HepG2 (cell line): ENCODE measurements around the gene RAB3GAP1. TPM values are rescaled to one million over a fixed set of nuclear protein-coding genes. Genes with fewer than 3 reads are reported as not detected.

Experiments
- ETS1 ChIP-seq: sonication (generic); formaldehyde crosslinking; IDR thresholded peaks from 2 replicates; pipeline ENCODE4 v1.4.0; 2020; ENCODE audit warnings: missing genetic modification reagents
- GATAD2A ChIP-seq: IDR thresholded peaks from 2 replicates; pipeline ENCODE4 v1.6.1; 2016
- HDAC1 ChIP-seq: sonication (generic); formaldehyde crosslinking; IDR thresholded peaks from 2 replicates; pipeline ENCODE4 v1.5.1; 2020; ENCODE audit warnings: mild to moderate bottlenecking, missing genetic modification reagents
- IKZF1 ChIP-seq: fragments of 450-650 bp; IDR thresholded peaks from 2 replicates; pipeline ENCODE4 v1.7.1; 2016
- LBX2 ChIP-seq: sonication (generic); formaldehyde crosslinking; IDR thresholded peaks from 2 replicates; pipeline ENCODE4 v1.5.0; 2020; ENCODE audit warnings: missing genetic modification reagents, mild to moderate bottlenecking, borderline replicate concordance
- NFIC ChIP-seq: IDR thresholded peaks from 2 replicates; pipeline ENCODE4 v1.6.1; 2012; ENCODE audit warnings: mild to moderate bottlenecking, low read length, inconsistent platforms
- NFRKB ChIP-seq: fragments of 450-650 bp; IDR thresholded peaks from 2 replicates; pipeline ENCODE4 v1.6.1; 2017
- NR2F2 ChIP-seq: IDR thresholded peaks from 2 replicates; pipeline ENCODE4 v1.6.1; 2012; ENCODE audit warnings: low read depth, inconsistent platforms, borderline replicate concordance
- SATB2 ChIP-seq: sonication (generic); formaldehyde crosslinking; IDR thresholded peaks from 2 replicates; pipeline ENCODE4 v1.5.0; 2020; ENCODE audit warnings: missing genetic modification reagents
- STAT5B ChIP-seq: sonication (generic); formaldehyde crosslinking; IDR thresholded peaks from 2 replicates; pipeline ENCODE4 v1.4.0; 2020; ENCODE audit warnings: missing genetic modification reagents
- THAP8 ChIP-seq: sonication (generic); formaldehyde crosslinking; IDR thresholded peaks from 2 replicates; pipeline ENCODE4 v1.5.1; 2020; ENCODE audit warnings: missing genetic modification reagents, mild to moderate bottlenecking, borderline replicate concordance
- TP53 ChIP-seq: sonication (generic); formaldehyde crosslinking; conservative IDR thresholded peaks from 2 replicates; pipeline ENCODE4 v1.4.0; 2020; ENCODE audit warnings: missing genetic modification reagents
- TSC22D2 ChIP-seq: sonication (generic); formaldehyde crosslinking; IDR thresholded peaks from 2 replicates; pipeline ENCODE4 v1.5.1; 2020; ENCODE audit warnings: missing genetic modification reagents, mild to moderate bottlenecking, borderline replicate concordance
- ZBTB7A ChIP-seq: sonication (generic); formaldehyde crosslinking; IDR thresholded peaks from 2 replicates; pipeline ENCODE4 v1.8.0; 2022; ENCODE audit warnings: mild to moderate bottlenecking, missing genetic modification reagents
- ZBTB7B ChIP-seq: sonication (generic); formaldehyde crosslinking; IDR thresholded peaks from 2 replicates; pipeline ENCODE4 v1.4.0; 2020; ENCODE audit warnings: missing genetic modification reagents
- ZFX ChIP-seq: sonication (generic); formaldehyde crosslinking; IDR thresholded peaks from 2 replicates; pipeline ENCODE4 v1.4.0; 2020; ENCODE audit warnings: mild to moderate bottlenecking, low read depth, missing genetic modification reagents, moderate library complexity
- ZFY ChIP-seq: sonication (generic); formaldehyde crosslinking; IDR thresholded peaks from 2 replicates; pipeline ENCODE4 v1.4.0; 2020; ENCODE audit warnings: missing genetic modification reagents
- ZFYVE20 ChIP-seq: sonication (generic); formaldehyde crosslinking; IDR thresholded peaks from 2 replicates; pipeline ENCODE4 v1.8.0; 2023; ENCODE audit warnings: low read depth, mild to moderate bottlenecking, moderate library complexity, missing genetic modification reagents, borderline replicate concordance
- ZMAT3 ChIP-seq: sonication (generic); formaldehyde crosslinking; conservative IDR thresholded peaks from 2 replicates; pipeline ENCODE4 v1.7.0; 2021; ENCODE audit warnings: missing genetic modification reagents
- ZNF20 ChIP-seq: sonication (generic); formaldehyde crosslinking; IDR thresholded peaks from 2 replicates; pipeline ENCODE4 v1.4.0; 2020; ENCODE audit warnings: mild to moderate bottlenecking, moderate library complexity, missing genetic modification reagents
- ZNF263 ChIP-seq: sonication (generic); formaldehyde crosslinking; IDR thresholded peaks from 2 replicates; pipeline ENCODE4 v1.4.0; 2020; ENCODE audit warnings: missing genetic modification reagents
- ZNF33B ChIP-seq: sonication (generic); formaldehyde crosslinking; IDR thresholded peaks from 2 replicates; pipeline ENCODE4 v1.5.1; 2020; ENCODE audit warnings: mild to moderate bottlenecking, missing genetic modification reagents
- ZNF510 ChIP-seq: sonication (generic); formaldehyde crosslinking; IDR thresholded peaks from 2 replicates; pipeline ENCODE4 v1.4.0; 2020; ENCODE audit warnings: low read depth, mild to moderate bottlenecking, missing genetic modification reagents
- ZNF615 ChIP-seq: sonication (generic); formaldehyde crosslinking; IDR thresholded peaks from 2 replicates; pipeline ENCODE4 v1.5.0; 2020; ENCODE audit warnings: mild to moderate bottlenecking, missing genetic modification reagents, borderline replicate concordance
- polyA plus RNA-seq, 8 experiments: library from polyadenylated mRNA; depleted of rRNA in 3 of 8; stranded (reverse) in 7 of 8; unstranded in 1 of 8; fragments of >200 nt; fragmentation: Illumina TruSeq in 4 of 8; extraction: Trizol in 4 of 8; gene quantifications; 2 replicates each; pipeline versions ENCODE4 v1.2.1 to v1.2.3, GENCODE V29; 2011 to 2016; ENCODE audit warnings: low read depth in 4 of 8, missing spikeins in 1 of 8, mixed read lengths in 1 of 8; ENCODE audit not compliant: insufficient read depth in 1 of 8
- total RNA-seq, 5 experiments: library from RNA; depleted of rRNA; stranded (reverse); fragments of >200 nt; fragmentation: Illumina TruSeq; extraction: Trizol; gene quantifications; 2 replicates each; pipeline ENCODE4 v1.2.3, GENCODE V29; 2016; ENCODE audit warnings: low read depth in 1 of 5
- TF ChIP-seq, protein P1 (sequence below): sonication (generic); formaldehyde crosslinking; conservative IDR thresholded peaks from 2 replicates; pipeline ENCODE4 v1.5.0; 2020; ENCODE audit warnings: missing genetic modification reagents
- TF ChIP-seq, protein P2 (sequence below): sonication (generic); formaldehyde crosslinking; IDR thresholded peaks from 2 replicates; pipeline ENCODE4 v1.4.0; 2020; ENCODE audit warnings: missing genetic modification reagents
- TF ChIP-seq, protein P3 (sequence below): sonication (generic); formaldehyde crosslinking; IDR thresholded peaks from 2 replicates; pipeline ENCODE4 v1.4.0; 2020; ENCODE audit warnings: missing genetic modification reagents

RAB3GAP1 gene
- total and polyA plus RNA-seq, 2 of the 13 experiments (the other 11 are each of a cell fraction or from before 2014, with no cell fraction given), result 15.2 to 48.8 TPM

- TF ChIP-seq ZNF263, result no peak
- no peak for TF ChIP-seq SATB2
- TF ChIP-seq GATAD2A, result 0 out of 2 replicates have a peak, but pooled peaks have one; percentile 37
- TF ChIP-seq HDAC1 (CRISPR knock-in tag), result no peak
- no peak for TF ChIP-seq NFIC
- no peak for TF ChIP-seq ZNF615 (CRISPR knock-in tag)
- TF ChIP-seq THAP8 (CRISPR knock-in tag), result no peak
- TF ChIP-seq IKZF1, result no peak
- no peak for TF ChIP-seq TP53
- peak; percentile 61; the same call in 1 of the 2 replicates for TF ChIP-seq TSC22D2
- no peak for TF ChIP-seq ZNF510 (CRISPR knock-in tag)
- no peak for TF ChIP-seq ZBTB7A
- TF ChIP-seq, protein P1, sequence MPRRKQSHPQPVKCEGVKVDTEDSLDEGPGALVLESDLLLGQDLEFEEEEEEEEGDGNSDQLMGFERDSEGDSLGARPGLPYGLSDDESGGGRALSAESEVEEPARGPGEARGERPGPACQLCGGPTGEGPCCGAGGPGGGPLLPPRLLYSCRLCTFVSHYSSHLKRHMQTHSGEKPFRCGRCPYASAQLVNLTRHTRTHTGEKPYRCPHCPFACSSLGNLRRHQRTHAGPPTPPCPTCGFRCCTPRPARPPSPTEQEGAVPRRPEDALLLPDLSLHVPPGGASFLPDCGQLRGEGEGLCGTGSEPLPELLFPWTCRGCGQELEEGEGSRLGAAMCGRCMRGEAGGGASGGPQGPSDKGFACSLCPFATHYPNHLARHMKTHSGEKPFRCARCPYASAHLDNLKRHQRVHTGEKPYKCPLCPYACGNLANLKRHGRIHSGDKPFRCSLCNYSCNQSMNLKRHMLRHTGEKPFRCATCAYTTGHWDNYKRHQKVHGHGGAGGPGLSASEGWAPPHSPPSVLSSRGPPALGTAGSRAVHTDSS (CRISPR knock-in tag), result no peak
- TF ChIP-seq NR2F2, result no peak
- no peak for TF ChIP-seq ZFYVE20 (CRISPR knock-in tag)
- no peak for TF ChIP-seq ZNF20 (CRISPR knock-in tag)
- TF ChIP-seq LBX2 (CRISPR knock-in tag), result no peak
- TF ChIP-seq, protein P2, sequence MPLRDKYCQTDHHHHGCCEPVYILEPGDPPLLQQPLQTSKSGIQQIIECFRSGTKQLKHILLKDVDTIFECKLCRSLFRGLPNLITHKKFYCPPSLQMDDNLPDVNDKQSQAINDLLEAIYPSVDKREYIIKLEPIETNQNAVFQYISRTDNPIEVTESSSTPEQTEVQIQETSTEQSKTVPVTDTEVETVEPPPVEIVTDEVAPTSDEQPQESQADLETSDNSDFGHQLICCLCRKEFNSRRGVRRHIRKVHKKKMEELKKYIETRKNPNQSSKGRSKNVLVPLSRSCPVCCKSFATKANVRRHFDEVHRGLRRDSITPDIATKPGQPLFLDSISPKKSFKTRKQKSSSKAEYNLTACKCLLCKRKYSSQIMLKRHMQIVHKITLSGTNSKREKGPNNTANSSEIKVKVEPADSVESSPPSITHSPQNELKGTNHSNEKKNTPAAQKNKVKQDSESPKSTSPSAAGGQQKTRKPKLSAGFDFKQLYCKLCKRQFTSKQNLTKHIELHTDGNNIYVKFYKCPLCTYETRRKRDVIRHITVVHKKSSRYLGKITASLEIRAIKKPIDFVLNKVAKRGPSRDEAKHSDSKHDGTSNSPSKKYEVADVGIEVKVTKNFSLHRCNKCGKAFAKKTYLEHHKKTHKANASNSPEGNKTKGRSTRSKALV (CRISPR knock-in tag), result no peak
- no peak for TF ChIP-seq ZFY (CRISPR knock-in tag)
- no peak for TF ChIP-seq NFRKB
- no peak for TF ChIP-seq STAT5B (CRISPR knock-in tag)
- no peak for TF ChIP-seq ZBTB7B (CRISPR knock-in tag)
- TF ChIP-seq ETS1 (CRISPR knock-in tag), result no peak
- TF ChIP-seq ZMAT3 (CRISPR knock-in tag), result no peak
- TF ChIP-seq ZNF33B (CRISPR knock-in tag), result no peak
- no peak for TF ChIP-seq ZFX (CRISPR knock-in tag)
- TF ChIP-seq, protein P3, sequence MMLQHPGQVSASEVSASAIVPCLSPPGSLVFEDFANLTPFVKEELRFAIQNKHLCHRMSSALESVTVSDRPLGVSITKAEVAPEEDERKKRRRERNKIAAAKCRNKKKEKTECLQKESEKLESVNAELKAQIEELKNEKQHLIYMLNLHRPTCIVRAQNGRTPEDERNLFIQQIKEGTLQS (CRISPR knock-in tag), result no peak
Observed at GRCh38 chr2:135004005-135004746, 47.9 kb upstream of the RAB3GAP1 start (continued).
